Duodenal mucosa (tissue), 2 donors: ENCODE measurements around the gene CD300E.

Source experiments
- H3K27ac ChIP-seq: one replicate; pipeline ENCODE4 v1.7.0; 2013; ENCODE audit warnings: low read depth, low read length
- H3K27me3 ChIP-seq, 2 donors: one replicate each; pipeline ENCODE4 v1.7.0; 2013; ENCODE audit warnings: low read length in 2 of 2, control low read depth in 1 of 2; ENCODE audit not compliant: insufficient read depth in 2 of 2, control insufficient read depth in 1 of 2
- H3K36me3 ChIP-seq, 2 donors: one replicate each; pipeline ENCODE4 v1.7.0; 2013; ENCODE audit warnings: low read length in 2 of 2, control low read depth in 1 of 2; ENCODE audit not compliant: insufficient read depth in 2 of 2, control insufficient read depth in 1 of 2
- H3K4me1 ChIP-seq, 2 donors: one replicate each; pipeline ENCODE4 v1.7.0; 2013; ENCODE audit warnings: low read length in 2 of 2, control low read depth in 1 of 2; ENCODE audit not compliant: insufficient read depth in 2 of 2, control insufficient read depth in 1 of 2
- H3K4me3 ChIP-seq, 2 donors: one replicate each; pipeline ENCODE4 v1.7.0; 2013; ENCODE audit warnings: low read length in 2 of 2, low read depth in 1 of 2
- H3K9ac ChIP-seq, 2 donors: one replicate each; pipeline ENCODE4 v1.7.0; 2013; ENCODE audit warnings: low read length in 2 of 2, low read depth in 1 of 2
- H3K9me3 ChIP-seq, 2 donors: one replicate each; pipeline ENCODE4 v1.7.0; 2013; ENCODE audit warnings: low read length in 2 of 2, control low read depth in 1 of 2; ENCODE audit not compliant: control insufficient read depth in 1 of 2

The CD300E gene

GRCh38 chr17:74646231-74646630 lies 22.7 kb upstream of the CD300E start:
- Histone ChIP-seq H3K4me1 (no peaks in the 10 kb centered on the region), H3K9ac (no peak overlapping the region), H3K36me3 (no peaks in the 10 kb centered on the region), H3K27ac (no peak overlapping the region), H3K27me3 (peaks cover 14 to 18% of the 10 kb centered on the region in 2 donors), H3K4me3 (no peak overlapping the region), H3K9me3 (no peaks in the 10 kb centered on the region)

DNA sequence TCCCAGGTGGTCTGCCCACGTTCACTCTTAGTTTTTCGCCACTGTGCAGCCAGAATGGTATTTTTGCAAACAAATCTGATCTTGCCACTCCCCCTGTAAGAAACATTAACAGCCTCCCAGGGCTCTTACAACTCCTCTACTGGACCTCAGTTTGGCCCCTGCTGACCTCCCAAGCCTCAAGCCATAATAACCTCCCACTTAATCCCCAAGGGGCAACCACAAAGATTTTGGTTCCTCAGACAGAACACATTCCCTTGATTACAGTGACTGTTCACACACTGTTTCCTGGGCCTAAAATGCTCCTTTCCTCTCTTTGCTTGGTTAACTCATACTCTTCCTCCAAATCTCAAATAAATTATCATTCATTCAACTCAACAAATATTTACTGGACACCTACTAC lies 21.5 kb upstream of the CD300E start:
- Histone ChIP-seq H3K4me3 (no peak overlapping the region), H3K4me1 (peaks cover 0 to 5% of the 10 kb centered on the region in 2 donors), H3K27me3 (peaks cover 5 to 15% of the 10 kb centered on the region in 2 donors), H3K27ac (no peak overlapping the region), H3K9me3 (no peaks in the 10 kb centered on the region), H3K9ac (no peak overlapping the region), H3K36me3 (no peaks in the 10 kb centered on the region)

DNA sequence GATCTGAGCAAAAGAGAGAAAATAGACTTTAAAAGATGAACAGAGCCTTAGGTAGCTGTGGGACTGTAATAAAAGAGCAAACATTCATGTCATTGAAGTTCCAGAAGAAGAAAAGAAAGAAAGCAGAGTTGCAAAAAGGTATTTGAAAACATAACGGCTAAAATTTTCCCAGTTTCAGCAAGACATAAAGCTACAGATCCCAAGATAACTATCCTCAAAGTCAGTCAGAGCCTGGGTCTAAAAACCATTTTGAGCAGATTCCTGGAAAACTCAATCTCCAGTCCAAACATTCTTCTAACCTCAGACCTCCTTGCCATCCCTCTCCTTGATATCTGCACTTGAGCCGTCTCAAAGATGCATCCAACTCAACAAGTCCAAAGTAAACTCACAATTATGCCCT lies 20.9 kb upstream of the CD300E start:
- no peak overlapping the region for H3K4me3 ChIP-seq
- no peak overlapping the region for H3K27ac ChIP-seq
- peaks cover 0 to 13% of the 10 kb centered on the region in 2 donors for H3K27me3 ChIP-seq
- H3K36me3 ChIP-seq: no peaks in the 10 kb centered on the region
- H3K9ac ChIP-seq: no peak overlapping the region
- H3K4me1 ChIP-seq: peaks cover 0 to 9% of the 10 kb centered on the region in 2 donors
- H3K9me3 ChIP-seq: no peaks in the 10 kb centered on the region

GRCh38 chr17:74643826-74644225 lies 20.3 kb upstream of the CD300E start:
- Histone ChIP-seq H3K27ac (no peak overlapping the region), H3K9me3 (no peaks in the 10 kb centered on the region), H3K36me3 (no peaks in the 10 kb centered on the region), H3K9ac (no peak overlapping the region), H3K4me1 (peaks cover 0 to 9% of the 10 kb centered on the region in 2 donors), H3K27me3 (peaks cover 0 to 13% of the 10 kb centered on the region in 2 donors), H3K4me3 (no peak overlapping the region)

DNA sequence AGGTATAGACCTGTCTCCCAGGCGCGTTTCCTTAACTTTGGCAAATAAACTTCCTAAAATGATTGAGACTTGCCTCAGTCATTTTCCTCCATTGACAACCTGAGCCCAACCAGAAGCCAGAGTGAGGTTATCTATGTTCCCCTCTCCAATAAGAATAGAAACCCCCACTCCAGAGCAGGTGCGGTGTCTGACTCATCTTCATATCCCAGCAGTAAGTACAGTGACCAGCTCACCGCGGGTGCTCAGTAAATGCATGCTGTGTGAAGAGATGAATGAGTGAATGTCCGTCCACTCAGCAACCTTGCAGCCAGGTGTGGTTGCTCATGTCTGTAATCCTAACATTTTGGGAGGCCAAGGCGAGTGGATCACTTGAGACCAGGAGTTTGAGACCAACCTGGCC lies 19.5 kb upstream of the CD300E start:
- Histone ChIP-seq H3K36me3 (no peaks in the 10 kb centered on the region), H3K27me3 (peaks cover 0 to 13% of the 10 kb centered on the region in 2 donors)

GRCh38 chr17:74642556-74642955 lies 19.0 kb upstream of the CD300E start:
- Histone ChIP-seq H3K27ac (no peak overlapping the region), H3K4me3 (no peak overlapping the region), H3K9me3 (no peaks in the 10 kb centered on the region), H3K27me3 (peaks cover 0 to 13% of the 10 kb centered on the region in 2 donors), H3K36me3 (no peaks in the 10 kb centered on the region), H3K4me1 (peaks cover 0 to 9% of the 10 kb centered on the region in 2 donors), H3K9ac (no peak overlapping the region)

More for the DNA sequence above, 19.5 kb upstream of the CD300E start:
- Histone ChIP-seq H3K4me3 (no peak overlapping the region), H3K9me3 (no peaks in the 10 kb centered on the region), H3K9ac (no peak overlapping the region), H3K27ac (no peak overlapping the region), H3K4me1 (peaks cover 0 to 9% of the 10 kb centered on the region in 2 donors)

- Histone ChIP-seq H3K27me3 (peaks cover 0 to 13% of the 10 kb centered on the region in 2 donors), H3K9me3 (no peaks in the 10 kb centered on the region), H3K36me3 (no peaks in the 10 kb centered on the region), H3K4me1 (peaks cover 0 to 9% of the 10 kb centered on the region in 2 donors), H3K27ac (no peak overlapping the region), H3K4me3 (no peak overlapping the region), H3K9ac (no peak overlapping the region)
Observed at GRCh38 chr17:74641958-74642298, 18.4 kb upstream of the CD300E start.

DNA sequence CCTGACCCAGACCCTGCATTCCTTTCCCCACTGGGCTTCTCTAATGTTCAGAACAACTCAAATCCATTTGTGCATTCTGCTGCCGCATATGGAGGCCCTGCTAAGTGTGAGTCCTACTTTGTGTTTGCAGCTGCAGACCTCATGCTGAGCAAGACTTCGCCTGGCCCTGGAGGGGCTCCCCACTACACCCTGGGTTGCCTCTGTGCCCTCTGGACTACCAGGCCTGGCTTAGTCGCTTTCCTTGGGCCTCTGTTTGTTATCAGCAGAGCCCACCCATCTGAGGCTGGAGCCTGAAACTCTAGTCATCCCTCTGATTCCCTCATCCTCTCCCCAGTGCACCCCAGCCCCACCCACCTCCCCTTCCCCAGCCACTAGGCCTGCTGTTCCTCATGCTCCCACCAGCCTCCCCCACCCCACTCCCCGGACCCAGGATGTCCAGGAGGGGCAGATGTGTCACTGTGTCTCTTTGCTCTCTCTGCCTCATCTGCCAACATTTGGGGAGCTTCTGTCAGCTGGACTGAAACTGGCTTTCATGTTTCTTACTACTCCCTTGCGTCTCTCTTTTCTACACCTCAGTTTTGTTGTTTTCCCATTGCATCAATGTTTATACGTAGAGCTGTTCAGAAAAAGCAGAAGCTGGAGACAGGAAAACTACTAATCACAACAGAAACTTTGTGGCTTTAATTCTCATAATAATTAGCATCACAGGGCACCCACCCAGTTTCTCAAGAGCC lies 17.9 kb upstream of the CD300E start:
- Histone ChIP-seq H3K27ac (no peak overlapping the region), H3K36me3 (no peaks in the 10 kb centered on the region), H3K9me3 (no peaks in the 10 kb centered on the region), H3K4me3 (no peak overlapping the region), H3K27me3 (peaks cover 0 to 13% of the 10 kb centered on the region in 2 donors), H3K4me1 (peaks cover 0 to 9% of the 10 kb centered on the region in 2 donors), H3K9ac (no peak overlapping the region)

GRCh38 chr17:74639704-74640151 lies 16.2 kb upstream of the CD300E start:
- Histone ChIP-seq H3K27ac (no peak overlapping the region), H3K4me1 (peaks cover 0 to 9% of the 10 kb centered on the region in 2 donors), H3K9me3 (no peaks in the 10 kb centered on the region), H3K36me3 (no peaks in the 10 kb centered on the region), H3K4me3 (no peak overlapping the region), H3K27me3 (peaks cover 0 to 5% of the 10 kb centered on the region in 2 donors), H3K9ac (no peak overlapping the region)

GRCh38 chr17:74637926-74638325 lies 14.4 kb upstream of the CD300E start:
- H3K4me3 ChIP-seq: no peak overlapping the region
- no peak overlapping the region for H3K9ac ChIP-seq
- no peaks in the 10 kb centered on the region for H3K9me3 ChIP-seq
- H3K27me3 ChIP-seq: peaks cover 0 to 5% of the 10 kb centered on the region in 2 donors
- no peak overlapping the region for H3K27ac ChIP-seq
- no peaks in the 10 kb centered on the region for H3K36me3 ChIP-seq
- H3K4me1 ChIP-seq: peaks cover 0 to 9% of the 10 kb centered on the region in 2 donors
